GM19468 (cell line): ENCODE results near the gene TUBGCP6.

Experiments
- ATAC-seq: cut with Tn5 transposase; IDR thresholded peaks from one replicate; pipeline ENCODE4 v1.9.1; 2021; ENCODE audit warnings: mild to moderate bottlenecking, moderate library complexity, moderate number of reproducible peaks; ENCODE audit not compliant: unreplicated experiment; ENCODE audit errors: extremely low read depth

The TUBGCP6 gene

GRCh38 chr22:50244420-50245213 lies at the start of gene TUBGCP6:
Gene TUBGCP6, minus strand, starts transcription at chr22:50245023. Its CDS starts 564 bp downstream, at chr22:50244459.
- ATAC-seq, result peak; percentile 42

- no peak for ATAC-seq
These were observed 49.5 kb upstream of the TUBGCP6 start for GRCh38 chr22:50294319-50294656.

- no peak for ATAC-seq
These were observed 48.9 kb upstream of the TUBGCP6 start for GRCh38 chr22:50293441-50294318.

- ATAC-seq, result no peak
These were observed 48.0 kb upstream of the TUBGCP6 start for GRCh38 chr22:50292643-50293440.

- ATAC-seq, result no peak
These were observed 45.3 kb upstream of the TUBGCP6 start for GRCh38 chr22:50289942-50290630.

GRCh38 chr22:50289151-50289941 lies 44.5 kb upstream of the TUBGCP6 start:
- no peak for ATAC-seq

GRCh38 chr22:50287731-50288130 lies 42.9 kb upstream of the TUBGCP6 start:
- ATAC-seq, result no peak

GRCh38 chr22:50286701-50287318 lies 42.0 kb upstream of the TUBGCP6 start:
- ATAC-seq, result no peak

- ATAC-seq, result no peak
These were observed 41.5 kb upstream of the TUBGCP6 start for GRCh38 chr22:50286275-50286674.

- ATAC-seq, result no peak
These were observed 40.9 kb upstream of the TUBGCP6 start for GRCh38 chr22:50285568-50286229.

- ATAC-seq, result no peak
These were observed 39.7 kb upstream of the TUBGCP6 start for GRCh38 chr22:50284479-50284878.

- no peak for ATAC-seq
These were observed 39.0 kb upstream of the TUBGCP6 start for GRCh38 chr22:50283821-50284220.

GRCh38 chr22:50282361-50283155 lies 37.7 kb upstream of the TUBGCP6 start:
- ATAC-seq, result no peak

- no peak for ATAC-seq
These were observed 37.1 kb upstream of the TUBGCP6 start for GRCh38 chr22:50281957-50282356.

- no peak for ATAC-seq
These were observed 36.5 kb upstream of the TUBGCP6 start for GRCh38 chr22:50281384-50281760.

GRCh38 chr22:50280708-50281383 lies 36.0 kb upstream of the TUBGCP6 start:
- ATAC-seq, result no peak
